GM21423 (cell line): ENCODE measurements around the gene GNPDA1.

Experiments used
- ATAC-seq: cut with Tn5 transposase; IDR thresholded peaks from one replicate; pipeline ENCODE4 v1.9.1; 2021; ENCODE audit warnings: mild to moderate bottlenecking, moderate library complexity; ENCODE audit not compliant: unreplicated experiment

The GNPDA1 gene

DNA sequence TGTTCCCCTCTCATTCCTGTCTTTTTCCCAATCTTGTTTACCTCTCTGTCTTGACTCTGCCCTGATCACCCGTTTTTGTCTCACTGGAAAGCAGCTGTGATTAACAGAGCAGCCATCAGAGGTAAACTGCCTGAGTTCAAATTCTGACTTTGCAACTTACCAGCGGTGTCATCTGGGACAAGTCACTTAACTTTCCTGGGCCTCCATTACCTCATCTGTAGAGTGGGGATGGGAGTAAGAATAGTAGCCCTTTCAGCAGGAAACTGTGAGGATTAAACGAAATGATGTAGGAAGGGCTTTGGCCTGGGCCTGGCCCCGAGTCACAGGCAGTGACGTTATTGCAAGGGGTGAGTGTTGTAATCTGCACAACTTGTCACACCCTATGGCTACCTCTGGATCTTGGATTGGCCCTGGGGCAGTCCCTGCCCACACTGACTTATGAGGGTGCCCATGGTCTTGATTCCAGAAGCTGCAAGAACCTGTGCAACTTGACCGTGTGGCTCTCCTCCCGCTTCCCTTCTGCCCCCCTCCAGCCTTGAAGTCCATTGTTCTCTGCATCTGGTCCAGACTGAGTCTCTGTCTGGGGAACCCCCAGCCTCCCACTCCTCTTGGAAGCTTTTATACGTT, 54.2 kb downstream of the GNPDA1 start:
- ATAC-seq: no peak

DNA sequence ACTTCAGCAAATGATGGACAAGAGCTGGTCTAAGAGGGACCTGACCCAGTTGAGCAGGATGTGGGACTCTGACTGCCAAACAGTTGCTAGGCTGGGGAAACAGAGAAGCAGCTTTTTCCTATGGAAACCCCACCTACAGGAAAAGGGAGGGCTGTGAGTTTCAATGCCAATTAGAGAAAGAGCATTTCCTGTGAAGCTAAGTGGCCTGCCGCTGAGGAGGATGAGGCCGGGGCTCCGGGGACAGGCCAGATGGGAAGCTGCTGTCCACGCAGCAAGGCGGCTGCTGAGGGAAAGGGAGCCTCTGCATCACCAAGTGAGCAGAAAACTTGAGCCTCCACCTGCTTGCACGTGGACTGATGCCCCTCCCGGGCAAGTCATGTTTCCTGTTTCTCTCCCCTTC, 54.7 kb downstream of the GNPDA1 start, which contains the start of gene PCDH12:
TSS of gene PCDH12 (minus strand) at position 90 of the 400 bp plus-strand sequence. CDS start 351 bp downstream, outside the sequence.
- no peak for ATAC-seq

GRCh38 chr5:141957367-141957996, 55.3 kb downstream of the GNPDA1 start:
- ATAC-seq: no peak

DNA sequence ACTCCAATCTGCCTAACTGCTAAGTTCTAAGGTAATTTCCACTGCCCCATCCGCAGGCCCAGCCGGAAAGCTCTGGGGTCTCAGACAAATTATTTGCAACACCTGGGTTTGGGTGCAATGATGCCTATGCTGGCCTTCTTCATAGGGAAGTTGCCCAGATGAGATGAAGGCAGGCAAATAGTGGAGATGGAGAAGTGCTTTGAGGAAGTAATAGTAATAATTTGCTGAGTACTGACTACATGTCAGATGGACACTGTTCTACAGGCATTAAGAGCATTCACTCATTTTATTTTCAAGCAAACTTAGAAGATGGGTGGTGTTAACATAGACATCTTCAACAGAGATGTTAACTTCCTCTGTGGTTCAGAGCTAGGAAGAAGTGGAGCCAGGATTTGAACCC, 58.6 kb downstream of the GNPDA1 start:
- no peak for ATAC-seq

- ATAC-seq: no peak
Measured at GRCh38 chr5:141952020-141952419, 60.8 kb downstream of the GNPDA1 start.

DNA sequence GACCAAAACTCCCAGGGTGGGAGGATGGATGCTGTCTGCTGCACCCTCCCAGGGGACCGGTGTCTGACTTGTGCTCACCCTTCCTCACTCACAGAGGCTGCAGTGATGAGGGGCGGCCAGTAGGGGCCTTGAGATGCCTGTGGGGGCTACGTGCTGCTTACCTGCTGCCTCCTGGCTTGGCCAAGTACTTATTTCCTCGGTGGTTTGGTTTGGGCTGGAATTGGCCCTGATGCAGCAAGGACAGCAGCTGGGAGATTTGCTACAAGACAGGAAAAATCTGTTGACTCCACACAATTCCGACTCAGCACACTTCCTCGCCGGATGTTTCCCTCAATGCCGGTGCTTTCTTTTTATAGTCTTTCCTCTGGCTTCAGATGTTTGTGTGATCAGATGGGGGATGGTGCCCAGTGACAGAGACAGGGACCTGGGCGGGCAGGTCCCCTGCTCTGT, 61.5 kb downstream of the GNPDA1 start:
- peak; percentile 88 for ATAC-seq
